Neural cell (in vitro differentiated cells): ENCODE data around the gene GTSF1L.

ENCODE experiments used
- EP300 ChIP-seq: fragments of 450-650 bp; conservative IDR thresholded peaks from 2 replicates; pipeline ENCODE4 v1.6.1; 2014; ENCODE audit warnings: antibody characterized with exemption, mild to moderate bottlenecking, moderate library complexity; ENCODE audit not compliant: poor library complexity, severe bottlenecking
- EZH2 ChIP-seq: fragments of 200-600, 300-800 bp; shearing (Covaris generic), sonication (generic); IDR thresholded peaks from 2 replicates; pipeline ENCODE4 v1.6.1; 2014; ENCODE audit warnings: antibody characterized with exemption, low read length, borderline replicate concordance, mild to moderate bottlenecking; ENCODE audit not compliant: insufficient read depth, poor library complexity, severe bottlenecking
- MXI1 ChIP-seq: fragments of 450-650 bp; conservative IDR thresholded peaks from 2 replicates; pipeline ENCODE4 v1.6.1; 2014; ENCODE audit warnings: antibody characterized with exemption, mild to moderate bottlenecking; ENCODE audit not compliant: poor library complexity, severe bottlenecking
- POLR2AphosphoS5 ChIP-seq: IDR thresholded peaks from 2 replicates; pipeline ENCODE4 v1.6.1; 2012
- RAD21 ChIP-seq: fragments of 450-650 bp; conservative IDR thresholded peaks from 2 replicates; pipeline ENCODE4 v1.6.1; 2014; ENCODE audit warnings: antibody characterized with exemption, mild to moderate bottlenecking, moderate library complexity
- SMC3 ChIP-seq: fragments of 450-650 bp; conservative IDR thresholded peaks from 2 replicates; pipeline ENCODE4 v1.6.1; 2014; ENCODE audit warnings: antibody characterized with exemption, mild to moderate bottlenecking, moderate library complexity; ENCODE audit not compliant: poor library complexity
- TAF1 ChIP-seq: IDR thresholded peaks from 2 replicates; pipeline ENCODE4 v1.6.1; 2012; ENCODE audit warnings: low read depth
- TF ChIP-seq, protein P1 (sequence below): fragments of 450-650 bp; IDR thresholded peaks from 2 replicates; pipeline ENCODE4 v1.5.1; 2014; ENCODE audit warnings: antibody characterized with exemption, mild to moderate bottlenecking, moderate library complexity; ENCODE audit not compliant: poor library complexity, severe bottlenecking
- TF ChIP-seq, protein P2 (sequence below): IDR thresholded peaks from 2 replicates; pipeline ENCODE4 v1.6.1; 2012; ENCODE audit warnings: borderline replicate concordance

DNA sequence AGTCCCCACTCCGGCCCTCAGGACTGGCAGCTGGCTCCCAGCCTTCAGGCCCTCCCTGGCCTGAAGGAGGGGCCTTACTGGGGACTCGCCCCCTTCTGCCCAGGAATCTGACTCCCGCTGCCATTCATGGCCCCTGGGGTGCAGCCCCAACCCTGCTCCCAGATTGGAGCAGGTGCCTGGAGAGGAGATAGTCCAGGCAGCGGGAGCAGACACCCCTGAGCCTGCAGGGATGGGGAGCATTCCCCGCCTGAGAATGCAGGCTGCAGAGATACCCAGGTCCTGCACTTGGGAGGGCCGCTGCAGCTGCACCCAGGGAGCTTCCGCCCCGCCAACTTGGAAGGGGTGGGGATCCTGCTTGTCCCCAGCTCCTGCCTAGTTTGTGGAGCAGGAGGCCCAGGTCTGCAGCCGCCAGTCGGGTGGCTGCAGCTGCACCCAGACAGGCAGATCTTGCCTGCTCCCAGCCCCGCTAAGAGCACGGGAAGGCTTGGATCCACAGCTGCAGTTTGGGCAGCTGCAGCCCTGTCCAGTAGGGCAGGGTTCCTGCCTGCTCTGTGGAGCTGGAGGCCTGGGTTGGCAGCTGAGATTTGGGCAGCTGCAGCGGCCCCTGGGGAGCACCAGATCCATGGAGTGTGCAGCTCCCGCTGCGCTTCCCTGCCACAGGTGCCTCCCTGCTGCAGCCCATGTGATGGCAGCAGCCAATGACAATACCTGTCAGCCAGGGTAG, 5.2 kb downstream of the GTSF1L start:
- TF ChIP-seq, protein P1, sequence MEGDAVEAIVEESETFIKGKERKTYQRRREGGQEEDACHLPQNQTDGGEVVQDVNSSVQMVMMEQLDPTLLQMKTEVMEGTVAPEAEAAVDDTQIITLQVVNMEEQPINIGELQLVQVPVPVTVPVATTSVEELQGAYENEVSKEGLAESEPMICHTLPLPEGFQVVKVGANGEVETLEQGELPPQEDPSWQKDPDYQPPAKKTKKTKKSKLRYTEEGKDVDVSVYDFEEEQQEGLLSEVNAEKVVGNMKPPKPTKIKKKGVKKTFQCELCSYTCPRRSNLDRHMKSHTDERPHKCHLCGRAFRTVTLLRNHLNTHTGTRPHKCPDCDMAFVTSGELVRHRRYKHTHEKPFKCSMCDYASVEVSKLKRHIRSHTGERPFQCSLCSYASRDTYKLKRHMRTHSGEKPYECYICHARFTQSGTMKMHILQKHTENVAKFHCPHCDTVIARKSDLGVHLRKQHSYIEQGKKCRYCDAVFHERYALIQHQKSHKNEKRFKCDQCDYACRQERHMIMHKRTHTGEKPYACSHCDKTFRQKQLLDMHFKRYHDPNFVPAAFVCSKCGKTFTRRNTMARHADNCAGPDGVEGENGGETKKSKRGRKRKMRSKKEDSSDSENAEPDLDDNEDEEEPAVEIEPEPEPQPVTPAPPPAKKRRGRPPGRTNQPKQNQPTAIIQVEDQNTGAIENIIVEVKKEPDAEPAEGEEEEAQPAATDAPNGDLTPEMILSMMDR: no peak
- no peak for TF ChIP-seq TAF1
- no peak for TF ChIP-seq SMC3
- no peak for TF ChIP-seq EP300
- no peak for TF ChIP-seq POLR2AphosphoS5
- TF ChIP-seq RAD21: no peak
- no peak for TF ChIP-seq EZH2
- TF ChIP-seq, protein P2, sequence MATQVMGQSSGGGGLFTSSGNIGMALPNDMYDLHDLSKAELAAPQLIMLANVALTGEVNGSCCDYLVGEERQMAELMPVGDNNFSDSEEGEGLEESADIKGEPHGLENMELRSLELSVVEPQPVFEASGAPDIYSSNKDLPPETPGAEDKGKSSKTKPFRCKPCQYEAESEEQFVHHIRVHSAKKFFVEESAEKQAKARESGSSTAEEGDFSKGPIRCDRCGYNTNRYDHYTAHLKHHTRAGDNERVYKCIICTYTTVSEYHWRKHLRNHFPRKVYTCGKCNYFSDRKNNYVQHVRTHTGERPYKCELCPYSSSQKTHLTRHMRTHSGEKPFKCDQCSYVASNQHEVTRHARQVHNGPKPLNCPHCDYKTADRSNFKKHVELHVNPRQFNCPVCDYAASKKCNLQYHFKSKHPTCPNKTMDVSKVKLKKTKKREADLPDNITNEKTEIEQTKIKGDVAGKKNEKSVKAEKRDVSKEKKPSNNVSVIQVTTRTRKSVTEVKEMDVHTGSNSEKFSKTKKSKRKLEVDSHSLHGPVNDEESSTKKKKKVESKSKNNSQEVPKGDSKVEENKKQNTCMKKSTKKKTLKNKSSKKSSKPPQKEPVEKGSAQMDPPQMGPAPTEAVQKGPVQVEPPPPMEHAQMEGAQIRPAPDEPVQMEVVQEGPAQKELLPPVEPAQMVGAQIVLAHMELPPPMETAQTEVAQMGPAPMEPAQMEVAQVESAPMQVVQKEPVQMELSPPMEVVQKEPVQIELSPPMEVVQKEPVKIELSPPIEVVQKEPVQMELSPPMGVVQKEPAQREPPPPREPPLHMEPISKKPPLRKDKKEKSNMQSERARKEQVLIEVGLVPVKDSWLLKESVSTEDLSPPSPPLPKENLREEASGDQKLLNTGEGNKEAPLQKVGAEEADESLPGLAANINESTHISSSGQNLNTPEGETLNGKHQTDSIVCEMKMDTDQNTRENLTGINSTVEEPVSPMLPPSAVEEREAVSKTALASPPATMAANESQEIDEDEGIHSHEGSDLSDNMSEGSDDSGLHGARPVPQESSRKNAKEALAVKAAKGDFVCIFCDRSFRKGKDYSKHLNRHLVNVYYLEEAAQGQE: no peak
- TF ChIP-seq MXI1: no peak
